Activated CD8-positive, alpha-beta memory T cell treated with anti-CD3 and anti-CD28 coated beads, Interleukin-2, amount 50 U/mL, for 4 hours (primary cell): ENCODE measurements around the gene RND1.
"Not testable (repeated sequence)": the region's sequence is repeated elsewhere in the genome, so short reads cannot be mapped to it uniquely, and the experiment has no call there.

Experiments used
- DNase-seq: peaks from one replicate; pipeline ENCODE4 v3.0.0-alpha.2; 2020

Gene RND1

GRCh38 chr12:48865281-48866051 lies at the start of gene RND1:
TSS of gene RND1 (minus strand) at chr12:48865870. CDS start at chr12:48865767, 103 bp downstream.
- peak; percentile 80 for DNase-seq

GRCh38 chr12:48910196-48910595 lies 44.5 kb upstream of the RND1 start:
- no peak for DNase-seq

GRCh38 chr12:48909698-48910097 lies 44.0 kb upstream of the RND1 start:
- not testable (repeated sequence) for DNase-seq

- DNase-seq, result no peak
These were observed 41.6 kb upstream of the RND1 start for GRCh38 chr12:48907245-48907644.

- DNase-seq, result peak; percentile 85
These were observed 38.3 kb upstream of the RND1 start for GRCh38 chr12:48903982-48904411.

GRCh38 chr12:48903363-48903981 lies 37.8 kb upstream of the RND1 start:
- no peak for DNase-seq

GRCh38 chr12:48901278-48901677 lies 35.6 kb upstream of the RND1 start:
- DNase-seq, result no peak

GRCh38 chr12:48899651-48900050 lies 34.0 kb upstream of the RND1 start:
- no peak for DNase-seq

GRCh38 chr12:48894271-48894670 lies 28.6 kb upstream of the RND1 start:
- no peak for DNase-seq

- DNase-seq, result peak; percentile 74
These were observed 25.2 kb upstream of the RND1 start for GRCh38 chr12:48890657-48891418.

GRCh38 chr12:48889679-48890078 lies 24.0 kb upstream of the RND1 start:
- DNase-seq, result no peak

- DNase-seq, result no peak
These were observed 17.9 kb upstream of the RND1 start for GRCh38 chr12:48883305-48884161.

GRCh38 chr12:48882972-48883304 lies 17.3 kb upstream of the RND1 start:
- DNase-seq, result no peak

GRCh38 chr12:48882315-48882687 lies 16.6 kb upstream of the RND1 start:
- no peak for DNase-seq

GRCh38 chr12:48881686-48882314 lies 16.1 kb upstream of the RND1 start:
- no peak for DNase-seq

GRCh38 chr12:48880647-48881046 lies 15.0 kb upstream of the RND1 start:
- no peak for DNase-seq

- no peak for DNase-seq
These were observed 12.9 kb upstream of the RND1 start for GRCh38 chr12:48878548-48878947.

GRCh38 chr12:48875944-48876515 lies 10.4 kb upstream of the RND1 start:
- DNase-seq, result no peak

GRCh38 chr12:48873534-48873933 lies 7.9 kb upstream of the RND1 start:
- DNase-seq, result not testable (repeated sequence)

GRCh38 chr12:48873096-48873495 lies 7.4 kb upstream of the RND1 start:
- DNase-seq, result no peak

GRCh38 chr12:48869191-48869590 lies 3.5 kb upstream of the RND1 start:
- no peak for DNase-seq

GRCh38 chr12:48868451-48868850 lies 2.8 kb upstream of the RND1 start:
- DNase-seq, result no peak
